SH-SY5Y (cell line): ENCODE data around the gene CERCAM.

Experiments
- GATA2 ChIP-seq: IDR thresholded peaks from 2 replicates; pipeline ENCODE4 v1.6.1; 2011; ENCODE audit warnings: mild to moderate bottlenecking, low read depth, low read length
- GATA3 ChIP-seq: IDR thresholded peaks from 2 replicates; pipeline ENCODE4 v1.6.1; 2011; ENCODE audit warnings: low read depth, mild to moderate bottlenecking, low read length, moderate library complexity

DNA sequence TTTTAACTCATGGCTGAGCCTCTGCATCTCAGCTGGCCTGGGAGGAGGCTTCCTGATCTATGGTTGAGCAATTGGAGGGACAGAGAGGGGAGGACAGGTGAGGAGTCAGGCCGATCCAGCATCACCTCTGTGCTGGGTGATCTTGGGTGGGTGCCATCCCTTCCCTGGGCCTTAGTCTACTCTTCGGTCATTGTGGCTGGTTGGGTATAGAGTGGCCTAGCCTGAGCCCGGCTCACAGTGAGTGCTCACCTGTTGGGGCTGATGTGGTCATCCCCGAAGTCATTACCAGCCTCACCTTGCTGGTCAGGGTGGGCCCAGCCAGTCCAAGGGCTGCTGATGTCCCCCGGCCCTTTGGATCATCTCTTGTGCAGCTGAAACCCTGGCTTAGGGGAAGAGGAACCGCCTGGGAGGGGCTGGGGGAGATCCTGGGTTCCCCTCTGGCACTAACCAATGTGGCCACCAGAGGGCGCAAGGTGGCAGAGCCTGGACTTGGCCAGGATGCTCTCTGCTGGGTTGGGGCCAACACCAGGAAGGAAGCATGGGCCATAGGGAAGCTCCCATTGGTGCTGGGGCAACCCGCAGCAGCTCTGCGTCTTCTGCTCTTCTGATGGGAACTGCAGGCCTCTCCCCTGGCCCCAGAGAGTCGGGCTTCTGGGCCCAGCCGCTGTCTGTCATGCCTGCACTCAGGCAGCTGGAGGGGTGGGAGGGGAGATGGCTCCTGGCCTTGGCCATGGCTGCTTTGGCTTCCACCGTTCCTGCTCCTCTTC, 17.9 kb downstream of the CERCAM start:
- TF ChIP-seq GATA3 (no peak), GATA2 (no peak)
